ENCODE measurements around the gene ATP6V0E1.

DNA sequence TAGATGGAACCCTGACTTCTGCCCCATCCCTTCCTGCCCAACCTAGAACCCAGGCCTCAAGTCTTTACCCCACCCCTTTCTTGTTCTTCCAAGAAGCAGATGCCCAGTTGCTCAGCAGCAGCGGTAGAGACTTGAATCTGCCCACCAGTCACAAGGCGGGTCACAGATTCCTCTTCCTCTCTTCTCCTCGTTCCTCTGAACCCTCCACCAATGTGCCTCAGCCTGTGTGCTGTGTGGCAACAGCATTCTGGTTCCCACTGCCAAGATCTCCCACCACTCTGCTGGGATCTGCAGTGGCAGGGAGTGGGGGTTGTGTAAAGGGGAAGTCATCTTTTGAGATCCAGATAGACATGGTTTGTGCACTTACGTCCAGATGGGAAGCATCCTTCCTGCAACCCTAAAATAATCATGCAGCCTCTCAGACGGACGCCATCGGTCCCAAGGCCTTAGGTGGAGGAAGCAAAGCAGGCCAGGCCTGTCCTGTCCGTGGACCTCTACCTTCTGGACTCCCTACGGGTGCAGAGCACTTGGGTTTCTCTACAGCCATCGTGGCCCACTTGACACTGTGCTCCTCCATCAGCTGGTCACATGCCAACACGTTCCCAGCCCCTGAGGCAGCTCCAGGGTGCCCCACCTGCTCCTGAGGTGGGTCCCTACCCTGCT is 32.1 kb upstream of the ATP6V0E1 start:
- no peak for TF ChIP-seq CREB1 (IDR thresholded peaks at IDR 0.05; ENCODE audit: low read depth)
- TF ChIP-seq, protein P1, sequence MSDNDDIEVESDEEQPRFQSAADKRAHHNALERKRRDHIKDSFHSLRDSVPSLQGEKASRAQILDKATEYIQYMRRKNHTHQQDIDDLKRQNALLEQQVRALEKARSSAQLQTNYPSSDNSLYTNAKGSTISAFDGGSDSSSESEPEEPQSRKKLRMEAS (IDR thresholded peaks at IDR 0.05), result 0 out of 2 replicates have a peak, but pooled peaks have one; percentile 44
- no peak for TF ChIP-seq TAF1 (IDR thresholded peaks at IDR 0.05; ENCODE audit: low read depth)
- TF ChIP-seq, protein P2, sequence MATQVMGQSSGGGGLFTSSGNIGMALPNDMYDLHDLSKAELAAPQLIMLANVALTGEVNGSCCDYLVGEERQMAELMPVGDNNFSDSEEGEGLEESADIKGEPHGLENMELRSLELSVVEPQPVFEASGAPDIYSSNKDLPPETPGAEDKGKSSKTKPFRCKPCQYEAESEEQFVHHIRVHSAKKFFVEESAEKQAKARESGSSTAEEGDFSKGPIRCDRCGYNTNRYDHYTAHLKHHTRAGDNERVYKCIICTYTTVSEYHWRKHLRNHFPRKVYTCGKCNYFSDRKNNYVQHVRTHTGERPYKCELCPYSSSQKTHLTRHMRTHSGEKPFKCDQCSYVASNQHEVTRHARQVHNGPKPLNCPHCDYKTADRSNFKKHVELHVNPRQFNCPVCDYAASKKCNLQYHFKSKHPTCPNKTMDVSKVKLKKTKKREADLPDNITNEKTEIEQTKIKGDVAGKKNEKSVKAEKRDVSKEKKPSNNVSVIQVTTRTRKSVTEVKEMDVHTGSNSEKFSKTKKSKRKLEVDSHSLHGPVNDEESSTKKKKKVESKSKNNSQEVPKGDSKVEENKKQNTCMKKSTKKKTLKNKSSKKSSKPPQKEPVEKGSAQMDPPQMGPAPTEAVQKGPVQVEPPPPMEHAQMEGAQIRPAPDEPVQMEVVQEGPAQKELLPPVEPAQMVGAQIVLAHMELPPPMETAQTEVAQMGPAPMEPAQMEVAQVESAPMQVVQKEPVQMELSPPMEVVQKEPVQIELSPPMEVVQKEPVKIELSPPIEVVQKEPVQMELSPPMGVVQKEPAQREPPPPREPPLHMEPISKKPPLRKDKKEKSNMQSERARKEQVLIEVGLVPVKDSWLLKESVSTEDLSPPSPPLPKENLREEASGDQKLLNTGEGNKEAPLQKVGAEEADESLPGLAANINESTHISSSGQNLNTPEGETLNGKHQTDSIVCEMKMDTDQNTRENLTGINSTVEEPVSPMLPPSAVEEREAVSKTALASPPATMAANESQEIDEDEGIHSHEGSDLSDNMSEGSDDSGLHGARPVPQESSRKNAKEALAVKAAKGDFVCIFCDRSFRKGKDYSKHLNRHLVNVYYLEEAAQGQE (IDR thresholded peaks at IDR 0.05; ENCODE audit: low read depth), result no peak
- TF ChIP-seq RAD21 (IDR thresholded peaks at IDR 0.05; ENCODE audit: low read depth), result no peak
- no peak for TF ChIP-seq TEAD4 (IDR thresholded peaks at IDR 0.05)
- no peak for TF ChIP-seq YY1 (IDR thresholded peaks at IDR 0.05; ENCODE audit: low read depth)
- no peak for TF ChIP-seq TCF12 (IDR thresholded peaks at IDR 0.05; ENCODE audit: low read depth)
- no peak for TF ChIP-seq EP300 (IDR thresholded peaks at IDR 0.05; ENCODE audit: borderline replicate concordance)
- no peak for TF ChIP-seq EGR1 (IDR thresholded peaks at IDR 0.05)
